Activated CD4-positive, alpha-beta T cell treated with anti-CD3 and anti-CD28 coated beads, Interleukin-2, amount 50 U/mL, for 16 hours (primary cell): Measurements from ENCODE around the gene GGT6.

ENCODE experiments used
- DNase-seq: peaks from one replicate; pipeline ENCODE4 v3.0.0-alpha.2; 2020

The GGT6 gene

GRCh38 chr17:4519361-4519788 lies 41.0 kb downstream of the GGT6 start:
- DNase-seq, result no peak

GRCh38 chr17:4518901-4519300 lies 41.5 kb downstream of the GGT6 start:
- no peak for DNase-seq

GRCh38 chr17:4516735-4517134 lies 43.6 kb downstream of the GGT6 start:
- DNase-seq, result no peak

- DNase-seq, result no peak
Measured at GRCh38 chr17:4515501-4515900, 44.9 kb downstream of the GGT6 start.

- DNase-seq, result no peak
Measured at GRCh38 chr17:4514779-4515178, 45.6 kb downstream of the GGT6 start.

GRCh38 chr17:4514206-4514605 lies 46.2 kb downstream of the GGT6 start:
- no peak for DNase-seq

GRCh38 chr17:4513113-4514032 lies 47.0 kb downstream of the GGT6 start:
- no peak for DNase-seq

- DNase-seq, result no peak
Measured at GRCh38 chr17:4512156-4513112, 47.9 kb downstream of the GGT6 start.

- DNase-seq, result no peak
Measured at GRCh38 chr17:4511199-4511932, 49.0 kb downstream of the GGT6 start.

GRCh38 chr17:4510618-4510941 lies 49.8 kb downstream of the GGT6 start:
- DNase-seq, result no peak

- no peak for DNase-seq
Measured at GRCh38 chr17:4509923-4510617, 50.3 kb downstream of the GGT6 start.

GRCh38 chr17:4509401-4509800 lies 51.0 kb downstream of the GGT6 start:
- DNase-seq, result peak; percentile 48

- no peak for DNase-seq
Measured at GRCh38 chr17:4508207-4508606, 52.2 kb downstream of the GGT6 start.

GRCh38 chr17:4507361-4508111 lies 52.8 kb downstream of the GGT6 start:
- DNase-seq, result no peak
